OCI-LY1 (cell line): ENCODE measurements around the gene GLP2R.

Experiments
- H2AFZ ChIP-seq: fragments of 200-600 bp; sonication (generic), shearing (Covaris generic); 2 replicates; pipeline ENCODE4 v1.6.0; 2014; ENCODE audit warnings: antibody characterized with exemption, mild to moderate bottlenecking, low read length
- H3F3A ChIP-seq: fragments of 200-600 bp; sonication (generic), shearing (Covaris generic); 2 replicates; pipeline ENCODE4 v1.6.0; 2014; ENCODE audit warnings: mild to moderate bottlenecking, antibody characterized with exemption, low read length, moderate library complexity; ENCODE audit not compliant: insufficient read depth
- H3K27ac ChIP-seq: fragments of 200-600 bp; sonication (generic); 2 replicates; pipeline ENCODE4 v1.5.1; 2014; ENCODE audit warnings: low read length, mixed run types, mild to moderate bottlenecking, low read depth; ENCODE audit not compliant: poor library complexity, severe bottlenecking
- H3K27me3 ChIP-seq: fragments of 200-600 bp; sonication (generic); 2 replicates; pipeline ENCODE4 v1.6.0; 2014; ENCODE audit warnings: antibody characterized with exemption, mild to moderate bottlenecking, low read length, moderate library complexity; ENCODE audit not compliant: insufficient read depth
- H3K36me3 ChIP-seq: fragments of 200-600 bp; sonication (generic); 2 replicates; pipeline ENCODE4 v1.6.1; 2014; ENCODE audit warnings: mild to moderate bottlenecking, antibody characterized with exemption, low read length, moderate library complexity, mixed read lengths; ENCODE audit not compliant: insufficient read depth
- H3K4me1 ChIP-seq: fragments of 200-600 bp; sonication (generic); 2 replicates; pipeline ENCODE4 v1.5.1; 2014; ENCODE audit warnings: mild to moderate bottlenecking, low read length, moderate library complexity; ENCODE audit not compliant: insufficient read depth, severe bottlenecking
- H3K4me2 ChIP-seq: fragments of 200-600 bp; sonication (generic), shearing (Covaris generic); 2 replicates; pipeline ENCODE4 v1.6.1; 2014; ENCODE audit warnings: low read length
- H3K4me3 ChIP-seq: fragments of 200-600 bp; sonication (generic); 2 replicates; pipeline ENCODE4 v1.5.1; 2014; ENCODE audit warnings: low read length, low read depth, mild to moderate bottlenecking, mixed read lengths; ENCODE audit not compliant: poor library complexity, severe bottlenecking
- H3K79me2 ChIP-seq: fragments of 200-600 bp; shearing (Covaris generic); 2 replicates; pipeline ENCODE4 v1.6.1; 2016; ENCODE audit warnings: mixed run types, low read length, mixed read lengths; ENCODE audit not compliant: insufficient read depth
- H3K9ac ChIP-seq: fragments of 200-600 bp; sonication (generic), shearing (Covaris generic); 2 replicates; pipeline ENCODE4 v1.6.1; 2014; ENCODE audit warnings: mild to moderate bottlenecking, low read length, mixed read lengths
- H3K9me2 ChIP-seq: fragments of 200-600 bp; sonication (generic), shearing (Covaris generic); 2 replicates; pipeline ENCODE4 v1.6.1; 2014; ENCODE audit warnings: low read depth, mild to moderate bottlenecking, low read length, mixed read lengths
- H3K9me3 ChIP-seq: fragments of 200-600 bp; shearing (Covaris generic); 2 replicates; pipeline ENCODE4 v1.6.1; 2014; ENCODE audit warnings: low read length, mixed read lengths
- H4K20me1 ChIP-seq: fragments of 200-600 bp; sonication (generic), shearing (Covaris generic); 2 replicates; pipeline ENCODE4 v1.6.0; 2016; ENCODE audit warnings: mild to moderate bottlenecking, low read length; ENCODE audit not compliant: insufficient read depth
- CTCF ChIP-seq: fragments of 200-600 bp; sonication (generic), shearing (Covaris generic); IDR thresholded peaks from 2 replicates; pipeline ENCODE4 v1.5.1; 2017; ENCODE audit warnings: mild to moderate bottlenecking, antibody characterized with exemption, low read length, moderate library complexity, mixed read lengths
- EZH2 ChIP-seq: fragments of 200-600 bp; sonication (generic), shearing (Covaris generic); IDR thresholded peaks from 2 replicates; pipeline ENCODE4 v1.8.0; 2017; ENCODE audit warnings: borderline replicate concordance, mixed run types, mild to moderate bottlenecking, antibody characterized with exemption, low read length, moderate library complexity, mixed read lengths

The GLP2R gene

GRCh38 chr17:9938764-9939163 is 113.0 kb downstream of the GLP2R start:
- no peak overlapping the region for H3K27ac ChIP-seq
- no peak overlapping the region for H2AFZ ChIP-seq
- H3K9me3 ChIP-seq, result no peaks in the 10 kb centered on the region
- H3K4me3 ChIP-seq, result no peak overlapping the region
- TF ChIP-seq CTCF (no peak), EZH2 (no peak)
- H3K36me3 ChIP-seq, result no peaks in the 10 kb centered on the region
- H3K9me2 ChIP-seq, result no peaks in the 10 kb centered on the region
- H3K79me2 ChIP-seq, result no peaks in the 10 kb centered on the region
- no peaks in the 10 kb centered on the region for H4K20me1 ChIP-seq
- H3F3A ChIP-seq, result no peaks in the 10 kb centered on the region
- no peaks in the 10 kb centered on the region for H3K4me1 ChIP-seq
- no peak overlapping the region for H3K9ac ChIP-seq
- no peak overlapping the region for H3K4me2 ChIP-seq
- H3K27me3 ChIP-seq, result no peaks in the 10 kb centered on the region

GRCh38 chr17:9940841-9941240 is 115.1 kb downstream of the GLP2R start:
- H4K20me1 ChIP-seq, result no peaks in the 10 kb centered on the region
- no peaks in the 10 kb centered on the region for H3K27me3 ChIP-seq
- TF ChIP-seq EZH2 (no peak), CTCF (no peak)
- no peaks in the 10 kb centered on the region for H3K4me1 ChIP-seq
- no peak overlapping the region for H3K27ac ChIP-seq
- H2AFZ ChIP-seq, result no peak overlapping the region
- H3F3A ChIP-seq, result no peaks in the 10 kb centered on the region
- H3K4me3 ChIP-seq, result no peak overlapping the region
- H3K9me3 ChIP-seq, result no peaks in the 10 kb centered on the region
- no peaks in the 10 kb centered on the region for H3K79me2 ChIP-seq
- H3K4me2 ChIP-seq, result no peak overlapping the region
- no peaks in the 10 kb centered on the region for H3K36me3 ChIP-seq
- no peak overlapping the region for H3K9ac ChIP-seq
- no peaks in the 10 kb centered on the region for H3K9me2 ChIP-seq

- Histone ChIP-seq H3K27ac (no peak overlapping the region), H3K4me3 (no peak overlapping the region), H3K9me2 (no peaks in the 10 kb centered on the region), H3K27me3 (no peaks in the 10 kb centered on the region), H2AFZ (no peak overlapping the region), H3K9me3 (no peaks in the 10 kb centered on the region), H3K79me2 (no peaks in the 10 kb centered on the region), H3F3A (no peaks in the 10 kb centered on the region), H3K4me1 (no peaks in the 10 kb centered on the region), H3K4me2 (no peak overlapping the region), H3K36me3 (no peaks in the 10 kb centered on the region), H4K20me1 (no peaks in the 10 kb centered on the region), H3K9ac (no peak overlapping the region)
- TF ChIP-seq EZH2, result no peak
- no peak for TF ChIP-seq CTCF
Measured at GRCh38 chr17:9941305-9941704, 115.6 kb downstream of the GLP2R start.
